RKO (cell line): ENCODE data around the gene GOLGA8S.
"Not testable (repeated sequence)": the region's sequence is repeated elsewhere in the genome, so short reads cannot be mapped to it uniquely, and the experiment has no call there.

Experiments
- DNase-seq: peaks from one replicate; pipeline ENCODE4 v3.0.0-alpha.2; 2016; ENCODE audit warnings: low spot score

GOLGA8S gene

DNA sequence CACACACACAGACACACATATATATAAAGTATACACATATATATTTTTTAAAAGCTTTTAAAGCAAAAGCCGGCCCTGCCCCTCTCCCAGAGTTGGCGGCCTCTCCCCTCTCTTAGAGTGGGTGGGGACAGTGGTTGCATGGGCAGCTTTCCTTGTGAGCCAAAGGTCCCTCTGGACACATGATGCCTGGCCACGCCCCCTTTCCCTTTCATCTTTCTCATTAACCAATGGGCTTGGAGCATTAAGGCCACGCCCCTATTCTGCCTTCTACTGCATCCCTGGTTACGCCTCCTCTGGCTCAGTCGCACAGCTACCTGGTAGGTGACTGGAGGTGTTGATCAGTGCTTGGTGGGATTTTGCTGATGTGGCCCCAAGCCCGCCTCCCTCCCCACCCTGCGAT lies at the start of gene GOLGA8S:
Gene GOLGA8S, plus strand, starts transcription at position 301 of the 400 bp plus-strand sequence. Its CDS starts 62 bp downstream, at position 363.
- DNase-seq, result not testable (repeated sequence)

- DNase-seq, result not testable (repeated sequence)
These were observed 49.7 kb upstream of the GOLGA8S start for GRCh38 chr15:23304805-23305204.

GRCh38 chr15:23305921-23306320 lies 48.6 kb upstream of the GOLGA8S start:
- not testable (repeated sequence) for DNase-seq

- not testable (repeated sequence) for DNase-seq
These were observed 43.3 kb upstream of the GOLGA8S start for GRCh38 chr15:23311233-23311632.

DNA sequence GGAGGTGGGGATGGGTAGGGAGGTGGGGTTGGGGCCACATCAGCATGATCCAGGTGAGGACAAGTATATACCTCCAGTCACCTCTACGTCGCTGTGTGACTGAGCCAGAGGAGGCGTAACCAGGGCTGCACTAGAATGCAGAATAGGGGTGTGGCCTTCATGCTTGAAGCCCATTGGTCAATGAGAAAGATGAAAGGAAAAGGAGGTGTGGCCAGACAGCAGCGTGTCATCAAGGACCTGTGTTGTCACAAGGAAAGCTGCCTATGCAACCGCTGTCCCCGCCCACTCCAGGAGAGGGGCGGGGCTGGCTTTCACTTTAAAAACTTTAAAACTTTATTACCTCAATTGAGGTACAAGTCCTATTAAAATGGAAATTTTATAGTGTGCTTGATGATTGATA lies 20.5 kb upstream of the GOLGA8S start, which contains the start of gene GOLGA6L26:
Gene GOLGA6L26, minus strand, starts transcription at position 101 of the 400 bp plus-strand sequence. Its CDS starts 61 bp downstream, at position 40.
- not testable (repeated sequence) for DNase-seq

DNA sequence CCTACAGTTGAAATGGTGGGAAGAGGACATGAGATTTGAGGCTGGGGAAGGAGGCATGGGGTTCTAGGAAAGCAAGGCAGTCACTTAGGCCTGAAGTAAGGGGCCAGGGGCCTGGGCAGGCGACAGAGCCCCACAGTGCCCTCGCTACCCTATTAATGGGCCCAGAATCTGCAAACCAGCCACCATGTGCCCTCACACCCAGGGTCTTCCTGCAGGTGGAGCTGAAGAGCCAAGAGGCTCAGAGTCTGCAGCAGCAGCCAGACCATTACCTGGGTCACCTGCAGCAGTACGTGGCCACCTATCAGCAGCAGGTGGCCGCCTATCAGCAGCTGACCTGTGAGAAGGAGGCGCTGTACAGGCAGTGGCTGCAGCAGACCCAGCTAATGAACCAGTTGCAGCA lies 8.1 kb downstream of the GOLGA8S start:
- not testable (repeated sequence) for DNase-seq

DNA sequence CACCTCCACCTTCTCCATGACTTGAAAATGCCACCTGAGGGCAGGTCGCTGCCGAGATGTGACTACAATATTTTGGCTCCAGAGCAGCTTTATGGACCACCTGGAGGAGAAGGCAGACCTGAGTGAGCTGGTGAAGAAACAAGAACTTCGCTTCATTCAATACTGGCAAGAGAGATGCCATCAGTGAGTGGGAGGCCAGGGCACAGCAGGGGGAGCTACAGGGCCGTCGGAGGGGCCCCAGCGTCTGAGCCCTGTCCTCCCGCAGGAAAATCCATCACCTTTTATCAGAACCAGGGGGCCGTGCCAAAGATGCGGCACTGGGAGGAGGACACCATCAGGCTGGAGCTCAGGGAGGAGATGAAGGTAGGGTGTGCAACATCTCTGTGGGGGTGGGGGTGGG lies 9.7 kb downstream of the GOLGA8S start:
- not testable (repeated sequence) for DNase-seq

DNA sequence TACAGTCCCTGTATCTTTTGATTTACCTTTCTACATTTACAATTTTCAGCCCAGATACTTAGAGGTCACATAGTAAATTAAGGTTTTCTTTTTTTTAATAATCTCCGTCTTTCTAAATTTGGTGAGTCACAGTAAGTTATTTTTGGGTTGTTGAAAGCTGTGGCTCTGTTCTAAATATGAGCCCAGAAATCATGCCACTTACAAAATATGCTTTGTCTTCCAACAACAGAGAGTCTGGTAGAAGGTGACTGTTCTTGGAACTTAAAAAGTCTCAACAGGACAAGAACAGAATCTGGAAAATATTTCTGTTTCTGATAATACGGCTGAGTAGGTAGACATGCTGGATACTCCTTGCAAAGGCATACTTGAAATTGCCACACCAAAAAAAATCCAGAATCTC lies 16.0 kb downstream of the GOLGA8S start:
- no peak for DNase-seq

DNA sequence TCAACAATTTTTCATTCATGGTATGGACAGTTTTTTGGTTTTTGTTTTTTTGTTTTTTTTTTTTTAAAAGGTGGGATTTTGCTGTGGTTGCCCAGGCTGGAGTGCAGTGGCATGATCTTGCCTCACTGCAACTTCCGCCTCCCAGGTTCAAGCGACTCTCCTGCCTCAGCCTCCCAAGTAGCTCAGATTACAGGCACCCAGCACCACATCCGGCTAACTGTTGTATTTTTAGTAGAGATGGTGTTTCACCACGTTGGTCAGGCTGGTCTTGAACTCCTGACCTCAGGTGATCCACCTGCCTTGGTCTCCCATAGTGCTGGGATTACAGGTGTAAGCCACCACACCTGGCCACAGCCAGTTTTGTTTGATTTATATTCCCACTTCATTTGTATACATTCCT lies 16.6 kb downstream of the GOLGA8S start:
- DNase-seq, result not testable (repeated sequence)

GRCh38 chr15:23371868-23372267 lies 17.3 kb downstream of the GOLGA8S start:
- not testable (repeated sequence) for DNase-seq

GRCh38 chr15:23372284-23372683 lies 17.7 kb downstream of the GOLGA8S start:
- no peak for DNase-seq

- not testable (repeated sequence) for DNase-seq
These were observed 18.5 kb downstream of the GOLGA8S start for GRCh38 chr15:23372891-23373600.

DNA sequence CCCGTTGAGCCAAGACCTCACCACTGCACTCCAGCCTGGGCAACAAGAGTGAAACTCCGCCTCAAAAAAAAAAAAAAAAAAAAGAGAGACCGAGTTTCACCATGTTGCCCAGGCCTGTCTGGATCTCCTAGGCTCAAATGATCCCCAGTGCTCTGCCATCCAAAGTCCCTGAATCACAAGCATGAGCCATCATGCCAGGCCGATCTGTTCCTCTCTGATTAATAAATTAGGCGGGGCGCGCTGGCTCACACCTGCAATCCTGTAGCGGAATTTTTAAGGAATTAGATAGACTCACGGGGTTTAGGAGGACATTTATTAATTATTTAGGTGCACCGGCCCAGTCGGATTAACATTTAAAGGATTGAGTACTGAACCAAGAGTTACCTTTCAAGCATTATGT lies 19.7 kb downstream of the GOLGA8S start:
- not testable (repeated sequence) for DNase-seq

DNA sequence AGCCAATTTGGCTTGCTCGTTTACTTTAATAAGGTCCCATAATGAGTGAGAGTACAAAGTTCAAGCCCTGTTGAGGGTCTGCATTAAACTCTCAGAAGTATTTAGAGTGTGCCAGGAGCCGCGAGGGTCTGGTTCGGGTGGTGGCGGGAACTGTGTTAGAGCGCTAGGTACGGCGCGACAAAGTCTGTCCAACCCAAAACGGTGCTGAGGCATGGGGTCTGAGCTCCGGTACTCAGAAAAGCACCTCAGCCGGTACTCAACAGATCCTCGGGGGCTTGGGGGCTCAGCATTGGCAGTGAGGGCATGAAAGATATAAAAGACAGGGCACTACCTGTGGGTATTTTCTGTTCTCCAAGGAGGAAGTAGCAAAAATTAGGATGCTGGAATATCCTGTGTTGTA lies 24.4 kb downstream of the GOLGA8S start:
- DNase-seq, result not testable (repeated sequence)

DNA sequence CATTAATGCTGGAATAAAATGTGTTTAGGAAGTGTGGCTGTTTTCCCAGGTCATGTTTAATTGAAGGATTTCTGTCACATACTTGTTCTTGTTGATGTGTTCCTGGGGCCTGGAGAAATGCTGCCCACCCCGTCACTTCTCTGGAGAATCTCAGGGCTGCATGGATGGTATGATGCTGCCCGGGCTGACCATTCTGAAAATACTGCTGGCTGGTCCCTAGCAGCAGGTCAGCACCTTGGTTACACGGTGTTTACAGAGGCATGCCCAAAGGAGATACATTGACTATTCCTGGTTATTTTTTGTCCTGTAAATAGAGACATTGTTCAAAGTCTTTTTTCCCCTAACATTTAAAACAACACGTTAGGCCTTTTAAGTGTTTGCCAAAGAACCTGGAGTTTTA lies 26.2 kb downstream of the GOLGA8S start:
- DNase-seq, result not testable (repeated sequence)

- not testable (repeated sequence) for DNase-seq
These were observed 26.6 kb downstream of the GOLGA8S start for GRCh38 chr15:23381192-23381591.

GRCh38 chr15:23384371-23384770 lies 29.8 kb downstream of the GOLGA8S start:
- DNase-seq, result peak; percentile 14

GRCh38 chr15:23385886-23386430 lies 31.4 kb downstream of the GOLGA8S start:
- DNase-seq, result no peak

DNA sequence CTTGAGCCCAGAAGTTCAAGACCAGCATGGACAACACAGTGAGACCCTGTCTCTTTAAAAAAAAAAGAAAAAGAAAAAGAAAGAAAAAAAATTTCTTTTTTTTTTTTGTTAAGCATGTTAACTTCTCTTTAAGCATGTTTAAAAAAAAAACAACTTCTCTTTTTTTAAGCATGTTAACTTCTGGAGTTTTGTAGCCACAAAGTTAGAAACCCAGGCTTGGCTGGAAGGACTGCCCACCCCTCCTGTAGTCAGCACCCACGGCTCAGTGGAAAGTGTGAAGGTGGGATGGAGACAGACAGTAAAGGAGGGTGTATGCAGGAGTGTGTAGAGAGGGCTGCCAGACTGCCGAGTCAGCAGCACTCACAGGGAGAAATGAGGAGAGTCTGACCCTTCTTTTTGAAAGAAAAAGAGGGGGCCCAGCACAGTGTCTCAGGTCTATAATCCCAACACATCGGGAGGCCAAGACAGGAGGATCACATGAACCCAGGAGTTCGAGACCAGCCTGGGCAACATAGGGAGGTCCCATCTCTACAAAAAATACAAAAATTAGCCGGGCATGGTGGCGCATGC lies 33.2 kb downstream of the GOLGA8S start:
- DNase-seq, result no peak

GRCh38 chr15:23395030-23395692 lies 40.6 kb downstream of the GOLGA8S start:
- no peak for DNase-seq

DNA sequence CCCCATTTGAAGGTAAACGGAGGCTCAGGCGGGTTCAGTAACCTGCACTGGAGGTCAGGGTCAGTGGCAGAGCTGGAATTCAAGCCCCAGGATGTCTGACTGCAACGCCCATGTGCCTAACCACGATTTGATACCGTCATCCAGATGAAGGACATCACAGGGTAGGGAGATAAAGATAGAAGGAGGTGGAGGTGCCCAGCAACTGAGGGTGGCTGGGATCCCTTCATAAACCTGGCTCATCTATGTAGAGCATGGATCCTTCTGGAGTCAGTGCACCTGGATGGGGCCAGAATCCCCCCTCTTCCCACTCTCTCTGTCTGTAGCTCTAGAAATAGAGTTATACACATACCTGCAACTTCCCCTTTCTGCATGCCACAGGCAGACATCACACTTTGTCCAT lies 41.3 kb downstream of the GOLGA8S start:
- DNase-seq, result no peak

- DNase-seq, result no peak
These were observed 43.2 kb downstream of the GOLGA8S start for GRCh38 chr15:23397779-23398178.

DNA sequence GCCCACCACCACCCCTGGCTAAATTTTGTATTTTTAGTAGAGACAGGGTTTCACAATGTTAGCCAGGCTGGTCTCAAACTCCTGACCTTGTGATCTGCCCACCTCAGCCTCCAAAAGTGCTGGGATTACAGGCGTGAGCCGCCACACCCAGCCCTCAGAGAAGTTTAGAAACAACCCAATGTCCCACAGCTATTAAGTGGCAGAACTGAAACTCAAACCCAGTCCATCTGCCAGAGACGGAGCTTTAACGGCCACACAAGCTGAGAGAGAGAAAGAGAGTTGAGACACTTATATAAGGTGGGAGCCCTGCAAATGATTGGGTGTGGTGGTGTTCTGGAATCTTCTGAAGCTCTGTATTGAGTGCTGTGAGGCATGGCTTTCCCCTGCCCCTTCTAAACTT lies 43.8 kb downstream of the GOLGA8S start:
- DNase-seq, result not testable (repeated sequence)
